HCT116 (cell line): ENCODE results near the gene MARCHF3. TPM values are rescaled to one million over a fixed set of nuclear protein-coding genes. Genes with fewer than 3 reads are reported as not detected.

Experiments used
- ATAC-seq: fragments of 200-7000 bp; cut with Tn5 transposase; 2 replicates; pipeline ENCODE4 v1.9.1; 2020; ENCODE audit warnings: mild to moderate bottlenecking, moderate library complexity
- BruUV-seq: library from RNA; stranded (reverse); fragments of 400-500 nt; replicated peaks from 2 replicates; lab custom pipeline; 2021; lab: Mats Ljungman, UMichigan
- CTCF ChIA-PET: fragments of 300-600 bp; sonication (Branson Sonifier 250); formaldehyde crosslinking; loops from one replicate; lab custom pipeline; 2021; ENCODE audit warnings: antibody characterized with exemption; lab: Charles Lee
- POLR2A ChIA-PET: fragments of 300-600, 350-600 bp; sonication (Branson Sonifier 250); formaldehyde crosslinking; loops from one replicate; lab custom pipeline; 2021; ENCODE audit warnings: antibody characterized with exemption; lab: Charles Lee
- RAD21 ChIA-PET, 2 experiments: fragments of 300-600 bp; sonication (Branson Sonifier 250); formaldehyde crosslinking; loops; one replicate each; lab custom pipeline; 2023; ENCODE audit warnings: low total read pairs in 2 of 2; ENCODE audit not compliant: uncharacterized antibody in 2 of 2, unreplicated experiment in 2 of 2, low non-redundant PET in 1 of 2; lab: Charles Lee
- DNase-seq: peaks from one replicate; pipeline ENCODE4 v3.0.0-alpha.2; 2010; ENCODE audit warnings: low read depth, low spot score
- H2AFZ ChIP-seq: fragments of 200-600 bp; shearing (Covaris generic), sonication (generic); 2 replicates; pipeline ENCODE4 v1.6.1; 2017; ENCODE audit warnings: low read depth, mixed run types, mixed read lengths, antibody characterized with exemption, low read length; ENCODE audit not compliant: poor library complexity, severe bottlenecking
- H3K27ac ChIP-seq: 2 replicates; pipeline ENCODE4 v1.5.1; 2012; ENCODE audit warnings: low read depth, low read length
- H3K27me3 ChIP-seq: fragments of 200-600 bp; sonication (generic); 2 replicates; pipeline ENCODE4 v1.6.1; 2016; ENCODE audit warnings: mixed run types, low read length, mixed read lengths; ENCODE audit not compliant: insufficient read depth
- H3K36me3 ChIP-seq, 2 experiments: fragments of 200-500 bp in 1 of 2; fragments of 200-600 bp in 1 of 2; sonication (Bioruptor generic) in 1 of 2; sonication (generic) in 1 of 2; 2 replicates each; pipeline versions ENCODE4 v1.5.1 to v1.6.1; 2014 to 2016; ENCODE audit warnings: low read length in 2 of 2, inconsistent platforms in 1 of 2, mixed read lengths in 1 of 2, mixed run types in 1 of 2; ENCODE audit not compliant: insufficient read depth in 2 of 2, control insufficient read depth in 1 of 2
- H3K4me1 ChIP-seq, 2 experiments: fragments of 200-600 bp in 1 of 2; sonication (generic) in 1 of 2; 2 replicates each; pipeline versions ENCODE4 v1.5.1 to v1.6.1; 2012 to 2017; ENCODE audit warnings: low read length in 2 of 2, inconsistent platforms in 1 of 2, mild to moderate bottlenecking in 1 of 2, mixed read lengths in 1 of 2, mixed run types in 1 of 2, moderate library complexity in 1 of 2; ENCODE audit not compliant: insufficient read depth in 2 of 2, control insufficient read depth in 1 of 2
- H3K4me2 ChIP-seq: fragments of 200-600 bp; sonication (generic); 2 replicates; pipeline ENCODE4 v1.6.1; 2017; ENCODE audit warnings: mixed run types, low read length, mixed read lengths
- H3K4me3 ChIP-seq, 2 experiments: fragments of 200-600 bp in 1 of 2; sonication (generic) in 1 of 2; replicated peaks in 1 of 2; 2 replicates each; pipeline ENCODE4 v1.5.1; 2011 to 2016; ENCODE audit warnings: low read length in 2 of 2, control low read depth in 1 of 2, low read depth in 1 of 2, mild to moderate bottlenecking in 1 of 2, mixed read lengths in 1 of 2, mixed run types in 1 of 2
- H3K79me2 ChIP-seq: fragments of 200-600 bp; sonication (generic); 2 replicates; pipeline ENCODE4 v1.6.1; 2017; ENCODE audit warnings: mild to moderate bottlenecking, mixed run types, low read length, moderate library complexity, mixed read lengths; ENCODE audit not compliant: insufficient read depth
- H3K9ac ChIP-seq: fragments of 200-600 bp; sonication (generic); 2 replicates; pipeline ENCODE4 v1.6.1; 2016; ENCODE audit warnings: low read length, mixed read lengths
- H3K9me2 ChIP-seq: fragments of 200-600 bp; sonication (generic), shearing (Covaris generic); 2 replicates; pipeline ENCODE4 v1.6.1; 2017; ENCODE audit warnings: mixed run types, mild to moderate bottlenecking, moderate library complexity; ENCODE audit not compliant: insufficient read depth
- H3K9me3 ChIP-seq, 2 experiments: fragments of 200-500 bp in 1 of 2; fragments of 200-600 bp in 1 of 2; sonication (Bioruptor generic) in 1 of 2; sonication (generic) in 1 of 2; 2 replicates each; pipeline ENCODE4 v1.6.1; 2014 to 2017; ENCODE audit warnings: low read length in 2 of 2, mixed read lengths in 2 of 2, inconsistent platforms in 1 of 2, low read depth in 1 of 2, mild to moderate bottlenecking in 1 of 2, mixed run types in 1 of 2, moderate library complexity in 1 of 2; ENCODE audit not compliant: control insufficient read depth in 1 of 2, insufficient read depth in 1 of 2
- H4K20me1 ChIP-seq: fragments of 200-600 bp; sonication (generic), shearing (Covaris generic); 2 replicates; pipeline ENCODE4 v1.6.1; 2017; ENCODE audit warnings: mixed run types, mild to moderate bottlenecking, moderate library complexity; ENCODE audit not compliant: insufficient read depth
- CBX3 ChIP-seq: IDR thresholded peaks from 2 replicates; pipeline ENCODE4 v1.6.1; 2012; ENCODE audit warnings: low read depth
- CEBPB ChIP-seq: IDR thresholded peaks from 2 replicates; pipeline ENCODE4 v1.6.1; 2012; ENCODE audit warnings: low read depth
- CTCF ChIP-seq, 3 experiments: fragments of 200-600 bp in 1 of 3; sonication (generic) in 1 of 3; IDR thresholded peaks in 2 of 3; conservative IDR thresholded peaks in 1 of 3; 2 replicates each; pipeline ENCODE4 v1.5.1; 2012 to 2017; ENCODE audit warnings: low read depth in 2 of 3, low read length in 2 of 3, antibody characterized with exemption in 1 of 3, borderline replicate concordance in 1 of 3, control low read depth in 1 of 3, mild to moderate bottlenecking in 1 of 3, mixed read lengths in 1 of 3, mixed run types in 1 of 3, moderate library complexity in 1 of 3; ENCODE audit not compliant: insufficient read depth in 1 of 3
- EGR1 ChIP-seq: IDR thresholded peaks from 2 replicates; pipeline ENCODE4 v1.6.1; 2012; ENCODE audit warnings: low read depth
- EZH2 ChIP-seq: fragments of 200-600 bp; sonication (generic); IDR thresholded peaks from 2 replicates; pipeline ENCODE4 v1.6.1; 2017; ENCODE audit warnings: antibody characterized with exemption, mixed run types
- EZH2phosphoT487 ChIP-seq: fragments of 200-600 bp; IDR thresholded peaks from 2 replicates; pipeline ENCODE4 v1.6.1; 2018; ENCODE audit warnings: antibody characterized with exemption, borderline replicate concordance
- FOSL1 ChIP-seq: IDR thresholded peaks from 2 replicates; pipeline ENCODE4 v1.6.1; 2012; ENCODE audit warnings: low read depth
- POLR2A ChIP-seq: IDR thresholded peaks from 2 replicates; pipeline ENCODE4 v1.7.0; 2011; ENCODE audit warnings: borderline replicate concordance; ENCODE audit not compliant: insufficient read depth, insufficient read length; ENCODE audit errors: extremely low read depth
- POLR2AphosphoS5 ChIP-seq: IDR thresholded peaks from 2 replicates; pipeline ENCODE4 v1.6.1; 2011; ENCODE audit warnings: mild to moderate bottlenecking, low read depth, low read length, moderate library complexity
- RAD21 ChIP-seq: IDR thresholded peaks from 2 replicates; pipeline ENCODE4 v1.6.1; 2012; ENCODE audit warnings: low read depth, mild to moderate bottlenecking
- REST ChIP-seq: IDR thresholded peaks from 2 replicates; pipeline ENCODE4 v1.6.1; 2012; ENCODE audit warnings: low read depth
- SIN3A ChIP-seq: IDR thresholded peaks from 2 replicates; pipeline ENCODE4 v1.6.1; 2012; ENCODE audit warnings: low read depth
- SP1 ChIP-seq: IDR thresholded peaks from 2 replicates; pipeline ENCODE4 v1.6.1; 2012; ENCODE audit warnings: low read depth
- SRF ChIP-seq: IDR thresholded peaks from 2 replicates; pipeline ENCODE4 v1.6.1; 2012; ENCODE audit warnings: low read depth
- ZFX ChIP-seq: fragments of 450-650 bp; IDR thresholded peaks from 2 replicates; pipeline ENCODE4 v1.6.1; 2017
- ZNF274 ChIP-seq: fragments of 200-500 bp; sonication (Bioruptor generic); IDR thresholded peaks from 2 replicates; pipeline ENCODE4 v1.6.1; 2014; ENCODE audit warnings: mild to moderate bottlenecking, low read depth, low read length, inconsistent platforms
- intact Hi-C: fragments of 100-400 bp; cut with micrococcal nuclease; formaldehyde crosslinking; loops from 2 replicates; pipeline ENCODE4 v1.10.0; 2022
- total RNA-seq: library from RNA; stranded (reverse); gene quantifications from one replicate; pipeline ENCODE4 v1.2.1, GENCODE V29; 2021; ENCODE audit not compliant: unreplicated experiment
- TF ChIP-seq, protein P1 (sequence below): IDR thresholded peaks from 2 replicates; pipeline ENCODE4 v1.6.1; 2011; ENCODE audit warnings: mild to moderate bottlenecking, low read length, moderate library complexity; ENCODE audit not compliant: insufficient replicate concordance; ENCODE audit errors: extremely low read depth
- TF ChIP-seq, protein P2 (sequence below): IDR thresholded peaks from 2 replicates; pipeline ENCODE4 v1.6.1; 2012
- TF ChIP-seq, protein P3 (sequence below): IDR thresholded peaks from 2 replicates; pipeline ENCODE4 v1.6.1; 2012

The MARCHF3 gene
- total RNA-seq, 1 experiment from 2014 or later: 2.3 TPM

- H2AFZ ChIP-seq: no peak overlapping the region
- no peaks in the 10 kb centered on the region for H4K20me1 ChIP-seq
- H3K79me2 ChIP-seq: no peaks in the 10 kb centered on the region
- intact Hi-C loops: no loop called here
- ChIA-PET CTCF (no interaction called here), RAD21 (no interaction called here), POLR2A (no interaction called here)
- BruUV-seq: no TSS peak
- no peaks in the 10 kb centered on the region for H3K27me3 ChIP-seq
- no peak overlapping the region for H3K9ac ChIP-seq
- H3K27ac ChIP-seq: no peak overlapping the region
- no peaks in the 10 kb centered on the region for H3K9me3 ChIP-seq
- H3K4me2 ChIP-seq: no peak overlapping the region
- DNase-seq (no peak), ATAC-seq (no peak)
- H3K36me3 ChIP-seq: no peaks in the 10 kb centered on the region
- TF ChIP-seq POLR2AphosphoS5 (no peak), CTCF (IDR thresholded peaks at IDR 0.05 in 2 of 3, conservative IDR thresholded peaks at IDR 0.05 in 1 of 3; ENCODE audit: borderline replicate concordance in 1 of 3, insufficient read depth in 1 of 3, low read depth in 2 of 3, low read length in 2 of 3) (no peak), ZNF274 (no peak), POLR2A (no peak), SRF (no peak), CEBPB (no peak), EGR1 (no peak), EZH2 (no peak), REST (no peak), SP1 (no peak), CBX3 (no peak), SIN3A (no peak), ZFX (no peak), FOSL1 (no peak), RAD21 (no peak), EZH2phosphoT487 (no peak)
- TF ChIP-seq, protein P1, sequence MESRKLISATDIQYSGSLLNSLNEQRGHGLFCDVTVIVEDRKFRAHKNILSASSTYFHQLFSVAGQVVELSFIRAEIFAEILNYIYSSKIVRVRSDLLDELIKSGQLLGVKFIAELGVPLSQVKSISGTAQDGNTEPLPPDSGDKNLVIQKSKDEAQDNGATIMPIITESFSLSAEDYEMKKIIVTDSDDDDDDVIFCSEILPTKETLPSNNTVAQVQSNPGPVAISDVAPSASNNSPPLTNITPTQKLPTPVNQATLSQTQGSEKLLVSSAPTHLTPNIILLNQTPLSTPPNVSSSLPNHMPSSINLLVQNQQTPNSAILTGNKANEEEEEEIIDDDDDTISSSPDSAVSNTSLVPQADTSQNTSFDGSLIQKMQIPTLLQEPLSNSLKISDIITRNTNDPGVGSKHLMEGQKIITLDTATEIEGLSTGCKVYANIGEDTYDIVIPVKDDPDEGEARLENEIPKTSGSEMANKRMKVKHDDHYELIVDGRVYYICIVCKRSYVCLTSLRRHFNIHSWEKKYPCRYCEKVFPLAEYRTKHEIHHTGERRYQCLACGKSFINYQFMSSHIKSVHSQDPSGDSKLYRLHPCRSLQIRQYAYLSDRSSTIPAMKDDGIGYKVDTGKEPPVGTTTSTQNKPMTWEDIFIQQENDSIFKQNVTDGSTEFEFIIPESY: no peak
- TF ChIP-seq, protein P2, sequence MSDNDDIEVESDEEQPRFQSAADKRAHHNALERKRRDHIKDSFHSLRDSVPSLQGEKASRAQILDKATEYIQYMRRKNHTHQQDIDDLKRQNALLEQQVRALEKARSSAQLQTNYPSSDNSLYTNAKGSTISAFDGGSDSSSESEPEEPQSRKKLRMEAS: no peak
- TF ChIP-seq, protein P3, sequence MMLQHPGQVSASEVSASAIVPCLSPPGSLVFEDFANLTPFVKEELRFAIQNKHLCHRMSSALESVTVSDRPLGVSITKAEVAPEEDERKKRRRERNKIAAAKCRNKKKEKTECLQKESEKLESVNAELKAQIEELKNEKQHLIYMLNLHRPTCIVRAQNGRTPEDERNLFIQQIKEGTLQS: no peak
- no peaks in the 10 kb centered on the region for H3K9me2 ChIP-seq
- H3K4me1 ChIP-seq: no peaks in the 10 kb centered on the region
- no peak overlapping the region for H3K4me3 ChIP-seq
These were observed 32.1 kb downstream of the MARCHF3 start for GRCh38 chr5:126998201-126998631.
